ENCODE results near the gene PNPLA3. TPM values are rescaled to one million over a fixed set of nuclear protein-coding genes. Genes with fewer than 3 reads are reported as not detected.
A peak's percentile ranks its signal among the peaks of the same experiment; 100 is the strongest.

The PNPLA3 gene
- total RNA-seq, 1 donor from 2014 or later: 1.6 TPM

- Mint-ChIP-seq H3K4me1 (ENCODE audit: low read depth) (no peaks in the 10 kb centered on the region), H3K4me3 (no peak overlapping the region), H3K36me3 (ENCODE audit: low read depth) (peaks cover 46% of the 10 kb centered on the region), H3K27me3 (ENCODE audit: insufficient read depth) (no peaks in the 10 kb centered on the region), H3K9me3 (no peaks in the 10 kb centered on the region), H3K27ac (no peak overlapping the region)
- intact Hi-C loops (cut with micrococcal nuclease): no loop called here
- DNase-seq (ENCODE audit: low spot score): no peak
Measured at GRCh38 chr22:43969021-43969878, 45.6 kb downstream of the PNPLA3 start.

- no peak for DNase-seq (ENCODE audit: low spot score)
- no peak overlapping the region for H3K4me3 Mint-ChIP-seq
- H3K27me3 Mint-ChIP-seq (ENCODE audit: insufficient read depth): no peaks in the 10 kb centered on the region
- intact Hi-C loops (cut with micrococcal nuclease): no loop called here
- no peaks in the 10 kb centered on the region for H3K9me3 Mint-ChIP-seq
- H3K4me1 Mint-ChIP-seq (ENCODE audit: low read depth): no peaks in the 10 kb centered on the region
- peaks cover 41% of the 10 kb centered on the region for H3K36me3 Mint-ChIP-seq (ENCODE audit: low read depth)
- H3K27ac Mint-ChIP-seq: no peak overlapping the region
Measured at GRCh38 chr22:43969989-43970755, 46.6 kb downstream of the PNPLA3 start.

GRCh38 chr22:43971112-43971511 lies 47.5 kb downstream of the PNPLA3 start:
- intact Hi-C loops (cut with micrococcal nuclease): no loop called here
- Mint-ChIP-seq H3K9me3 (no peaks in the 10 kb centered on the region), H3K4me1 (ENCODE audit: low read depth) (no peaks in the 10 kb centered on the region), H3K27ac (no peak overlapping the region), H3K4me3 (no peak overlapping the region), H3K36me3 (ENCODE audit: low read depth) (peaks cover 40% of the 10 kb centered on the region), H3K27me3 (ENCODE audit: insufficient read depth) (no peaks in the 10 kb centered on the region)
- no peak for DNase-seq (ENCODE audit: low spot score)

GRCh38 chr22:43972931-43973462 lies 49.4 kb downstream of the PNPLA3 start:
- Mint-ChIP-seq H3K27me3 (ENCODE audit: insufficient read depth) (no peaks in the 10 kb centered on the region), H3K9me3 (no peaks in the 10 kb centered on the region), H3K27ac (no peak overlapping the region), H3K4me1 (ENCODE audit: low read depth) (no peaks in the 10 kb centered on the region), H3K36me3 (ENCODE audit: low read depth) (peaks cover 31% of the 10 kb centered on the region), H3K4me3 (no peak overlapping the region)
- intact Hi-C loops (cut with micrococcal nuclease): no loop called here
- no peak for DNase-seq (ENCODE audit: low spot score)

- intact Hi-C loops (cut with micrococcal nuclease): no loop called here
- no peaks in the 10 kb centered on the region for H3K4me1 Mint-ChIP-seq (ENCODE audit: low read depth)
- H3K27me3 Mint-ChIP-seq (ENCODE audit: insufficient read depth): no peaks in the 10 kb centered on the region
- peaks cover 33% of the 10 kb centered on the region for H3K36me3 Mint-ChIP-seq (ENCODE audit: low read depth)
- no peak for DNase-seq (ENCODE audit: low spot score)
- H3K27ac Mint-ChIP-seq: peak overlapping the region; percentile 44
- H3K9me3 Mint-ChIP-seq: no peaks in the 10 kb centered on the region
- H3K4me3 Mint-ChIP-seq: no peak overlapping the region
Measured at GRCh38 chr22:43974028-43974545, 50.5 kb downstream of the PNPLA3 start.

- Mint-ChIP-seq H3K4me1 (ENCODE audit: low read depth) (no peaks in the 10 kb centered on the region), H3K4me3 (no peak overlapping the region), H3K27me3 (ENCODE audit: insufficient read depth) (no peaks in the 10 kb centered on the region), H3K36me3 (ENCODE audit: low read depth) (peaks cover 34% of the 10 kb centered on the region), H3K9me3 (no peaks in the 10 kb centered on the region), H3K27ac (no peak overlapping the region)
- intact Hi-C loops (cut with micrococcal nuclease): no loop called here
- no peak for DNase-seq (ENCODE audit: low spot score)
Measured at GRCh38 chr22:43975041-43975440, 51.4 kb downstream of the PNPLA3 start.

- Mint-ChIP-seq H3K36me3 (ENCODE audit: low read depth) (peaks cover 35% of the 10 kb centered on the region), H3K27me3 (ENCODE audit: insufficient read depth) (no peaks in the 10 kb centered on the region), H3K9me3 (no peaks in the 10 kb centered on the region), H3K4me3 (no peak overlapping the region), H3K4me1 (ENCODE audit: low read depth) (no peaks in the 10 kb centered on the region), H3K27ac (no peak overlapping the region)
- intact Hi-C loops (cut with micrococcal nuclease): no loop called here
- DNase-seq (ENCODE audit: low spot score): no peak
Measured at GRCh38 chr22:43976861-43977795, 53.5 kb downstream of the PNPLA3 start.

- Mint-ChIP-seq H3K27ac (no peak overlapping the region), H3K4me3 (no peak overlapping the region), H3K4me1 (ENCODE audit: low read depth) (no peaks in the 10 kb centered on the region), H3K27me3 (ENCODE audit: insufficient read depth) (no peaks in the 10 kb centered on the region), H3K36me3 (ENCODE audit: low read depth) (peaks cover 29% of the 10 kb centered on the region), H3K9me3 (no peaks in the 10 kb centered on the region)
- intact Hi-C loops (cut with micrococcal nuclease): no loop called here
- DNase-seq (ENCODE audit: low spot score): no peak
Measured at GRCh38 chr22:43978558-43978957, 55.0 kb downstream of the PNPLA3 start.

GRCh38 chr22:43980579-43980978 lies 57.0 kb downstream of the PNPLA3 start:
- Mint-ChIP-seq H3K9me3 (no peaks in the 10 kb centered on the region), H3K27ac (no peak overlapping the region), H3K27me3 (ENCODE audit: insufficient read depth) (no peaks in the 10 kb centered on the region), H3K4me3 (no peak overlapping the region), H3K4me1 (ENCODE audit: low read depth) (no peaks in the 10 kb centered on the region), H3K36me3 (ENCODE audit: low read depth) (peaks cover 33% of the 10 kb centered on the region)
- intact Hi-C loops (cut with micrococcal nuclease): no loop called here
- DNase-seq (ENCODE audit: low spot score): no peak

GRCh38 chr22:43980996-43981395 lies 57.4 kb downstream of the PNPLA3 start:
- H3K36me3 Mint-ChIP-seq (ENCODE audit: low read depth): peaks cover 30% of the 10 kb centered on the region

GRCh38 chr22:43983808-43984207 lies 60.2 kb downstream of the PNPLA3 start:
- no peak overlapping the region for H3K4me3 Mint-ChIP-seq
- no peaks in the 10 kb centered on the region for H3K4me1 Mint-ChIP-seq (ENCODE audit: low read depth)
- H3K36me3 Mint-ChIP-seq (ENCODE audit: low read depth): peaks cover 31% of the 10 kb centered on the region
- no peaks in the 10 kb centered on the region for H3K27me3 Mint-ChIP-seq (ENCODE audit: insufficient read depth)
- DNase-seq (ENCODE audit: low spot score): no peak
- H3K27ac Mint-ChIP-seq: no peak overlapping the region
- no peaks in the 10 kb centered on the region for H3K9me3 Mint-ChIP-seq
- intact Hi-C loops (cut with micrococcal nuclease): no loop called here

More at GRCh38 chr22:43980996-43981395, 57.4 kb downstream of the PNPLA3 start:
- no peaks in the 10 kb centered on the region for H3K9me3 Mint-ChIP-seq
- no peak overlapping the region for H3K27ac Mint-ChIP-seq
- H3K27me3 Mint-ChIP-seq (ENCODE audit: insufficient read depth): no peaks in the 10 kb centered on the region
- H3K4me1 Mint-ChIP-seq (ENCODE audit: low read depth): no peaks in the 10 kb centered on the region
- no peak overlapping the region for H3K4me3 Mint-ChIP-seq
- intact Hi-C loops (cut with micrococcal nuclease): no loop called here
- DNase-seq (ENCODE audit: low spot score): no peak

- no peak overlapping the region for H3K27ac Mint-ChIP-seq
- no peaks in the 10 kb centered on the region for H3K4me1 Mint-ChIP-seq (ENCODE audit: low read depth)
- H3K4me3 Mint-ChIP-seq: no peak overlapping the region
- no peaks in the 10 kb centered on the region for H3K9me3 Mint-ChIP-seq
- H3K27me3 Mint-ChIP-seq (ENCODE audit: insufficient read depth): no peaks in the 10 kb centered on the region
- no peak for DNase-seq (ENCODE audit: low spot score)
- intact Hi-C loops (cut with micrococcal nuclease): no loop called here
- H3K36me3 Mint-ChIP-seq (ENCODE audit: low read depth): peaks cover 28% of the 10 kb centered on the region
Measured at GRCh38 chr22:43985532-43985931, 61.9 kb downstream of the PNPLA3 start.
